H9 (cell line): Measurements from ENCODE around the gene DLG5. TPM values are rescaled to one million over a fixed set of nuclear protein-coding genes. Genes with fewer than 3 reads are reported as not detected.

Experiments used
- DNase-seq: peaks from one replicate; pipeline ENCODE4 v3.0.0-alpha.2; 2017
- H2AFZ ChIP-seq: one replicate; pipeline ENCODE4 v1.6.1; 2013; ENCODE audit warnings: mild to moderate bottlenecking, low read length, control low read depth, moderate library complexity
- H2AK5ac ChIP-seq: 2 replicates; pipeline ENCODE4 v1.6.1; 2013; ENCODE audit warnings: low read length, control low read depth, mixed read lengths; ENCODE audit not compliant: insufficient read length
- H2BK120ac ChIP-seq: one replicate; pipeline ENCODE4 v1.6.1; 2013; ENCODE audit warnings: low read depth, mild to moderate bottlenecking, low read length, control low read depth, inconsistent platforms; ENCODE audit not compliant: poor library complexity, severe bottlenecking
- H2BK12ac ChIP-seq: 2 replicates; pipeline ENCODE4 v1.6.1; 2013; ENCODE audit warnings: low read length, control low read depth, mixed read lengths, low read depth; ENCODE audit not compliant: insufficient read length
- H2BK15ac ChIP-seq: 2 replicates; pipeline ENCODE4 v1.6.1; 2013; ENCODE audit warnings: low read depth, low read length, control low read depth
- H2BK20ac ChIP-seq: one replicate; pipeline ENCODE4 v1.6.1; 2013; ENCODE audit warnings: low read depth, mild to moderate bottlenecking, low read length, control low read depth, inconsistent platforms; ENCODE audit not compliant: poor library complexity, severe bottlenecking
- H2BK5ac ChIP-seq: 2 replicates; pipeline ENCODE4 v1.6.1; 2013; ENCODE audit warnings: low read length, control low read depth, mixed read lengths; ENCODE audit not compliant: insufficient read length
- H3K14ac ChIP-seq: 2 replicates; pipeline ENCODE4 v1.6.1; 2013; ENCODE audit warnings: low read length, control low read depth; ENCODE audit not compliant: insufficient read depth
- H3K18ac ChIP-seq: 2 replicates; pipeline ENCODE4 v1.6.1; 2013; ENCODE audit warnings: low read depth, mild to moderate bottlenecking, mixed read lengths, low read length, control low read depth; ENCODE audit not compliant: insufficient read length
- H3K23ac ChIP-seq: 2 replicates; pipeline ENCODE4 v1.6.1; 2013; ENCODE audit warnings: low read length, control low read depth, mixed read lengths, low read depth; ENCODE audit not compliant: insufficient read length
- H3K23me2 ChIP-seq: 2 replicates; pipeline ENCODE4 v1.6.1; 2013; ENCODE audit warnings: low read depth, mild to moderate bottlenecking, mixed read lengths, low read length, control low read depth; ENCODE audit not compliant: insufficient read length, poor library complexity, severe bottlenecking
- H3K27ac ChIP-seq: 2 replicates; pipeline ENCODE4 v1.5.1; 2013; ENCODE audit warnings: low read length, control low read depth, mixed read lengths, low read depth; ENCODE audit not compliant: insufficient read length
- H3K27me3 ChIP-seq: 2 replicates; pipeline ENCODE4 v1.6.1; 2013; ENCODE audit warnings: low read length, control low read depth, inconsistent platforms; ENCODE audit not compliant: insufficient read depth
- H3K4ac ChIP-seq: 2 replicates; pipeline ENCODE4 v1.6.1; 2013; ENCODE audit warnings: low read depth, mild to moderate bottlenecking, control low read depth, inconsistent platforms, low read length, moderate library complexity
- H3K4me1 ChIP-seq: 2 replicates; pipeline ENCODE4 v1.6.1; 2013; ENCODE audit warnings: low read length, control low read depth, inconsistent platforms; ENCODE audit not compliant: insufficient read depth
- H3K4me2 ChIP-seq: 2 replicates; pipeline ENCODE4 v1.6.1; 2013; ENCODE audit warnings: low read length, control low read depth, mixed read lengths; ENCODE audit not compliant: insufficient read length, insufficient read depth
- H3K56ac ChIP-seq: 2 replicates; pipeline ENCODE4 v1.6.1; 2013; ENCODE audit warnings: low read depth, mild to moderate bottlenecking, mixed read lengths, low read length, control low read depth; ENCODE audit not compliant: insufficient read length
- H3K79me1 ChIP-seq: 2 replicates; pipeline ENCODE4 v1.6.1; 2013; ENCODE audit warnings: low read depth, mild to moderate bottlenecking, moderate library complexity, low read length, control low read depth, inconsistent platforms; ENCODE audit not compliant: insufficient read depth, poor library complexity, severe bottlenecking
- H3K79me2 ChIP-seq: 2 replicates; pipeline ENCODE4 v1.6.1; 2013; ENCODE audit warnings: low read length, control low read depth, inconsistent platforms; ENCODE audit not compliant: insufficient read depth
- H3K9ac ChIP-seq: 2 replicates; pipeline ENCODE4 v1.6.1; 2013; ENCODE audit warnings: low read length, control low read depth, mixed read lengths; ENCODE audit not compliant: insufficient read length; ENCODE audit errors: extremely low read depth
- H3K9me3 ChIP-seq: one replicate; pipeline ENCODE4 v1.6.1; 2013; ENCODE audit warnings: low read depth, low read length, inconsistent platforms; ENCODE audit not compliant: control insufficient read depth
- H3T11ph ChIP-seq: one replicate; pipeline ENCODE4 v1.6.1; 2013; ENCODE audit warnings: mild to moderate bottlenecking, low read length, control low read depth, inconsistent platforms
- H4K20me1 ChIP-seq: one replicate; pipeline ENCODE4 v1.6.1; 2013; ENCODE audit not compliant: control insufficient read depth, insufficient read length, insufficient read depth
- H4K5ac ChIP-seq: 2 replicates; pipeline ENCODE4 v1.6.1; 2013; ENCODE audit warnings: low read depth, mild to moderate bottlenecking, mixed read lengths, low read length, control low read depth; ENCODE audit not compliant: insufficient read length
- H4K8ac ChIP-seq: replicated peaks from 2 replicates; pipeline ENCODE4 v1.6.1; 2013; ENCODE audit warnings: low read length, control low read depth, mixed read lengths, low read depth; ENCODE audit not compliant: insufficient read length
- H4K91ac ChIP-seq: 2 replicates; pipeline ENCODE4 v1.6.1; 2013; ENCODE audit warnings: low read depth, mild to moderate bottlenecking, moderate library complexity, mixed read lengths, low read length, control low read depth; ENCODE audit not compliant: insufficient read length
- H3K27ac Mint-ChIP-seq, 3 experiments: 2 replicates in 2 of 3; 3 replicates in 1 of 3; pipeline ENCODE4 v1.8.0; 2020 to 2021; ENCODE audit warnings: mixed read lengths in 3 of 3, mild to moderate bottlenecking in 1 of 3, moderate library complexity in 1 of 3
- H3K27me3 Mint-ChIP-seq: 2 replicates; pipeline ENCODE4 v1.8.0; 2021; ENCODE audit warnings: low read depth, mild to moderate bottlenecking, moderate library complexity, mixed read lengths
- H3K36me3 Mint-ChIP-seq, 3 experiments: 2 replicates in 2 of 3; 3 replicates in 1 of 3; pipeline ENCODE4 v1.8.0; 2020 to 2021; ENCODE audit warnings: low read depth in 3 of 3, mixed read lengths in 3 of 3; ENCODE audit not compliant: insufficient read depth in 1 of 3
- H3K4me1 Mint-ChIP-seq, 2 experiments: 2 replicates each; pipeline ENCODE4 v1.8.0; 2020; ENCODE audit warnings: mixed read lengths in 2 of 2
- H3K4me3 Mint-ChIP-seq, 2 experiments: 2 replicates in 1 of 2; 3 replicates in 1 of 2; pipeline ENCODE4 v1.8.0; 2020 to 2021; ENCODE audit warnings: mild to moderate bottlenecking in 2 of 2, mixed read lengths in 2 of 2, moderate library complexity in 1 of 2
- H3K9me3 Mint-ChIP-seq, 2 experiments: 2 replicates in 1 of 2; 3 replicates in 1 of 2; pipeline ENCODE4 v1.8.0; 2020; ENCODE audit warnings: mild to moderate bottlenecking in 2 of 2, mixed read lengths in 2 of 2, moderate library complexity in 1 of 2
- WGBS: extraction: QIAGEN DNeasy Blood & Tissue Kit; methylation state at CpG from one replicate; pipeline ENCODE4 v1.1.7; 2013; ENCODE audit warnings: missing lambda C conversion rate, low lambda C conversion rate, mixed read lengths; ENCODE audit not compliant: insufficient read length; ENCODE audit errors: extremely low coverage; 5-methylcytosine and 5-hydroxymethylcytosine counted together
- total RNA-seq: library from RNA; stranded (reverse); gene quantifications from 2 replicates; pipeline ENCODE4 v1.2.1, GENCODE V29; 2021
- TF ChIP-seq, protein P1 (sequence below): fragments of 200-600 bp; sonication (generic); conservative IDR thresholded peaks from 3 replicates; pipeline ENCODE4 v1.8.0; 2021; ENCODE audit warnings: antibody characterized with exemption, mild to moderate bottlenecking

The DLG5 gene
- total RNA-seq, 1 experiment from 2014 or later = 67.4 TPM

DNA sequence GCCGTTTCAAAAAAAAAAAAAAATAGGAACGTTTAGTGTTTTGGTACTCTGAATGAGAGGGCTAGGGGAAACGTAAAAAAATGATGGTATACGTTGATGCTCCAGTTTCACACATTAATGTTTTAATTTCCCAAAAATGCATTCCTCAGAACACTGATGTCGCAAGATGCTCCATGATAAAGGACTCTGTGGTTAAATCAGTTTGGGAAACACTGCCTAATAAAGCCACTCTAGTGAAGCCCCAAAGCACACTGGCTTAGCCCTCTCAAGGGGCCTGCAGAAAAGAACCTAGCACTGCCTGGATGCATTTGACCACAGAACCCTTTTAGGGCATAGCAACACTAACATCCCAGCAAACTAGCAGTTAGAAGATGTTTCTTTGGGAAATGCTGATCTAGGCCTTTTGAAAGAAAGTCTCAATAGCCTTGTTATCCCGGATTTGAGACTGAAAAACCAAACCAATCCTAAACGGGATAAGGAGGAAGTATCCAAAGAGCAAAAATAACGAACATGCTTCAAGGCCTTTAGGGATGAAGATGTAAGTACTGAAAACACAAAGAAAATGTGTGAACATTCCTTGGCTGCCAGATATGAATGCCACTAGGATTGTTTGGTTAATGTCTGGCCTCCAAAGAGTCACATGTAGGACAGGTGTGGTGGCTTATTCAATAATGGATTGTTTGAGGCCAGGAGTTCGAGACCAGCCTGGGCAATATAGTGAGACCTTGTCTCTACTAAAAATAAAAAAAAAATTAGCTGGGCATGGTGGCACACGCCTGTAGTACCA, 11.0 kb downstream of the DLG5 start:
- no peak overlapping the region for H3T11ph ChIP-seq

More for the DNA sequence above, 11.0 kb downstream of the DLG5 start:
- no peak overlapping the region for H2BK5ac ChIP-seq
- H2BK15ac ChIP-seq = no peak overlapping the region
- peaks cover 15% of the 10 kb centered on the region for H3K79me2 ChIP-seq
- no peak overlapping the region for H2BK120ac ChIP-seq
- peaks cover 3% of the 10 kb centered on the region for H3K79me1 ChIP-seq
- peaks cover 4 to 13% (median 10%) of the 10 kb centered on the region in 3 experiments; a peak in 3 of 7 replicates for H3K36me3 Mint-ChIP-seq
- H2BK20ac ChIP-seq = no peak overlapping the region
- no peak for DNase-seq
- H3K9ac ChIP-seq = no peak overlapping the region
- no peaks in the 10 kb centered on the region for H3K27me3 ChIP-seq
- H3K23ac ChIP-seq = no peak overlapping the region
- no peaks in the 10 kb centered on the region for H3K27me3 Mint-ChIP-seq
- no peak overlapping the region for H2BK12ac ChIP-seq
- H4K8ac ChIP-seq = no peak overlapping the region
- H2AK5ac ChIP-seq = no peak overlapping the region
- H3K9me3 Mint-ChIP-seq = no peaks in the 10 kb centered on the region
- no peak overlapping the region for H3K4me2 ChIP-seq
- no peaks in the 10 kb centered on the region for H4K20me1 ChIP-seq
- H3K56ac ChIP-seq = no peak overlapping the region
- TF ChIP-seq, protein P1, sequence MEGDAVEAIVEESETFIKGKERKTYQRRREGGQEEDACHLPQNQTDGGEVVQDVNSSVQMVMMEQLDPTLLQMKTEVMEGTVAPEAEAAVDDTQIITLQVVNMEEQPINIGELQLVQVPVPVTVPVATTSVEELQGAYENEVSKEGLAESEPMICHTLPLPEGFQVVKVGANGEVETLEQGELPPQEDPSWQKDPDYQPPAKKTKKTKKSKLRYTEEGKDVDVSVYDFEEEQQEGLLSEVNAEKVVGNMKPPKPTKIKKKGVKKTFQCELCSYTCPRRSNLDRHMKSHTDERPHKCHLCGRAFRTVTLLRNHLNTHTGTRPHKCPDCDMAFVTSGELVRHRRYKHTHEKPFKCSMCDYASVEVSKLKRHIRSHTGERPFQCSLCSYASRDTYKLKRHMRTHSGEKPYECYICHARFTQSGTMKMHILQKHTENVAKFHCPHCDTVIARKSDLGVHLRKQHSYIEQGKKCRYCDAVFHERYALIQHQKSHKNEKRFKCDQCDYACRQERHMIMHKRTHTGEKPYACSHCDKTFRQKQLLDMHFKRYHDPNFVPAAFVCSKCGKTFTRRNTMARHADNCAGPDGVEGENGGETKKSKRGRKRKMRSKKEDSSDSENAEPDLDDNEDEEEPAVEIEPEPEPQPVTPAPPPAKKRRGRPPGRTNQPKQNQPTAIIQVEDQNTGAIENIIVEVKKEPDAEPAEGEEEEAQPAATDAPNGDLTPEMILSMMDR = no peak
- no peak overlapping the region for H2AFZ ChIP-seq
- H3K23me2 ChIP-seq = no peaks in the 10 kb centered on the region
- no peaks in the 10 kb centered on the region for H3K9me3 ChIP-seq
- H3K4me3 Mint-ChIP-seq = no peak overlapping the region
- WGBS = no CpG with 5 or more reads among the region's 10 CpGs
- no peak overlapping the region for H3K27ac Mint-ChIP-seq
- H4K91ac ChIP-seq = no peak overlapping the region
- H3K14ac ChIP-seq = no peak overlapping the region
- no peak overlapping the region for H3K4ac ChIP-seq
- H3K4me1 Mint-ChIP-seq = peaks cover 18 to 26% of the 10 kb centered on the region in 2 experiments
- H3K4me1 ChIP-seq = no peaks in the 10 kb centered on the region; the same call in 1 of the 2 replicates
- no peak overlapping the region for H3K18ac ChIP-seq
- H3K27ac ChIP-seq = no peak overlapping the region
- H4K5ac ChIP-seq = no peak overlapping the region
